ENCODE data around the gene NAA25. TPM values are rescaled to one million over a fixed set of nuclear protein-coding genes. Genes with fewer than 3 reads are reported as not detected.
A peak's percentile ranks its signal among the peaks of the same experiment; 100 is the strongest.

Gene NAA25
- total and polyA plus RNA-seq, 2 of the 4 experiments (the other 2 are of a cell fraction), result 10.3 to 25.5 TPM

DNA sequence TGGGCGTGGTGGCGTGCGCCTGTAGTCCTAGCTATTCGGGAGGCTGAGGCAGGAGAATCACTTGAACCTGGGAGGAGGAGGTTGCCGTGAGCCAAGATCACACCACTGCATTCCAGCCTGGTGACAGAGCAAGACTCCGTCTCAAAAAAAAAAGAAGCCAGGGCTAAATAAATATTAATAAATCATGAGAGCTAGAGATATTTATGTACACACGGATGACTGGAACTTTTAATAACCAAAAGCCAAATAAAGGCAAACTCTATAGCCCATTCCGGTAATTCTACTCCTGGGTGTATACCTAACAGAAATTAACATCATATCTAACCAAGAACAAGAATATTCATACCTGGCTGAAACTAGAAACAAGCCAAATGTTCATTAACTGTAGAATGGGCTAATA lies 9.1 kb upstream of the NAA25 start:
- no peak for ATAC-seq (ENCODE audit: low read depth)
- Histone ChIP-seq H2AFZ (replicated peaks; ENCODE audit: low read length, poor library complexity) (no peak overlapping the region), H4K20me1 (ENCODE audit: insufficient read depth, low read length) (no peaks in the 10 kb centered on the region), H3K79me1 (ENCODE audit: low read depth in 1 of 2, low read length in 2 of 2) (no peaks in the 10 kb centered on the region), H3K4me3 (ENCODE audit: insufficient read depth, low read depth, low read length) (no peak overlapping the region), H3K36me3 (ENCODE audit: control insufficient read depth, insufficient read depth, low read length) (no peaks in the 10 kb centered on the region), H3K27me3 (ENCODE audit: control insufficient read depth, insufficient read depth, low read length) (no peaks in the 10 kb centered on the region), H2BK5ac (ENCODE audit: low read depth, low read length, poor library complexity, severe bottlenecking) (peak overlapping the region; percentile 65), H4K8ac (ENCODE audit: low read depth in 2 of 2, low read length in 2 of 2) (no peak overlapping the region), H2AK5ac (ENCODE audit: low read depth, low read length) (no peak overlapping the region), H3K9me3 (ENCODE audit: control insufficient read depth, insufficient read depth, low read length) (no peaks in the 10 kb centered on the region), H3K9ac (ENCODE audit: low read depth, low read length) (no peak overlapping the region), H3K56ac (ENCODE audit: extremely low read depth, insufficient read depth, low read length) (no peak overlapping the region), H2BK20ac (ENCODE audit: low read depth, low read length) (no peak overlapping the region), H3K23ac (ENCODE audit: low read depth, low read length) (no peak overlapping the region), H3K4me1 (ENCODE audit: control insufficient read depth, insufficient read depth, low read length) (peaks cover 16% of the 10 kb centered on the region), H3K4ac (ENCODE audit: low read depth, low read length) (no peak overlapping the region), H3K9me1 (ENCODE audit: insufficient read depth, low read length) (peaks cover 1% of the 10 kb centered on the region; the same call in 1 of the 2 replicates), H3K14ac (replicated peaks; ENCODE audit: low read depth, low read length) (no peak overlapping the region), H3K18ac (ENCODE audit: low read depth, low read length) (no peak overlapping the region), H2AK9ac (replicated peaks; ENCODE audit: low read depth, low read length, poor library complexity) (no peak overlapping the region), H2BK15ac (ENCODE audit: low read depth, low read length) (no peak overlapping the region), H2BK120ac (ENCODE audit: low read depth, low read length) (no peak overlapping the region), H4K5ac (ENCODE audit: low read depth, low read length) (no peak overlapping the region), H4K91ac (ENCODE audit: insufficient read depth, low read depth, low read length) (no peak overlapping the region), H3K27ac (ENCODE audit: insufficient read depth, low read length) (no peak overlapping the region), H3K4me2 (ENCODE audit: low read depth, low read length) (no peak overlapping the region)
- in situ Hi-C loops (cut with MboI; ENCODE audit: low sequenced_read_pairs) (no loop called here), dilution Hi-C loops (cut with HindIII; ENCODE audit: low sequenced_read_pairs, unreplicated experiment) (no loop called here), intact Hi-C loops (cut with micrococcal nuclease) (no loop called here)
- TF ChIP-seq MXI1 (IDR thresholded peaks at IDR 0.05; ENCODE audit: borderline replicate concordance, low read depth, low read length) (no peak), MAFK (IDR thresholded peaks at IDR 0.05; ENCODE audit: low read depth, low read length) (no peak), SMC3 (IDR thresholded peaks at IDR 0.05; ENCODE audit: low read depth, low read length) (no peak), MAZ (IDR thresholded peaks at IDR 0.05; ENCODE audit: borderline replicate concordance, low read depth, low read length) (no peak), USF2 (IDR thresholded peaks at IDR 0.05; ENCODE audit: low read depth, low read length) (no peak), NFE2L2 (IDR thresholded peaks at IDR 0.05; ENCODE audit: low read depth, low read length) (no peak), BHLHE40 (IDR thresholded peaks at IDR 0.05; ENCODE audit: low read depth, low read length) (no peak), CEBPB (IDR thresholded peaks at IDR 0.05; ENCODE audit: low read depth, low read length) (no peak), POLR2A (IDR thresholded peaks at IDR 0.05; ENCODE audit: low read depth, low read length) (no peak), RFX5 (IDR thresholded peaks at IDR 0.05; ENCODE audit: low read depth, low read length) (no peak), CHD1 (IDR thresholded peaks at IDR 0.05; ENCODE audit: low read depth, low read length) (no peak), RAD21 (IDR thresholded peaks at IDR 0.05; ENCODE audit: low read length) (no peak), RCOR1 (IDR thresholded peaks at IDR 0.05; ENCODE audit: insufficient replicate concordance, low read length) (no peak), FOS (IDR thresholded peaks at IDR 0.05; ENCODE audit: low read depth, low read length) (no peak), ELK1 (IDR thresholded peaks at IDR 0.05; ENCODE audit: borderline replicate concordance, low read depth, low read length) (no peak), CTCF (conservative IDR thresholded peaks at IDR 0.05; ENCODE audit: low read depth, low read length) (no peak)
- no TSS peak for BruUV-seq (replicated peaks)
- WGBS, 2 experiments (ENCODE audit: extremely low coverage in 2 of 2, insufficient read length in 1 of 2), result no CpG with 5 or more reads among the region's 8 CpGs
- DNase-seq, result no peak
- CTCF ChIA-PET, result interaction anchor here (0.6 kb wide), 1 partner anchor 95 kb away, joined by 3 read pairs; no protein-coding TSS in a partner anchor
- POLR2A ChIA-PET (ENCODE audit: unreplicated experiment), result interaction anchor here (1.2 kb wide), 1 partner anchor 10 kb away, joined by 3 read pairs; no protein-coding TSS in a partner anchor

Measured in IMR-90 (cell line).